OCI-M1 (cell line): ENCODE measurements around the gene TTC6.

Source experiments
- DNase-seq: peaks from one replicate; lab custom pipeline; 2025; lab: John Stamatoyannopoulos, UW

The TTC6 gene

GRCh38 chr14:37585971-37586796 is 9.2 kb upstream of the TTC6 start:
- no peak for DNase-seq

- no peak for DNase-seq
Observed at GRCh38 chr14:37586797-37587130, 8.7 kb upstream of the TTC6 start.

GRCh38 chr14:37587131-37587803 is 8.2 kb upstream of the TTC6 start:
- no peak for DNase-seq

- DNase-seq = no peak
Observed at GRCh38 chr14:37587881-37588666, 7.4 kb upstream of the TTC6 start.

GRCh38 chr14:37588667-37588955 is 6.8 kb upstream of the TTC6 start:
- DNase-seq = no peak

- DNase-seq = peak; percentile 65
Observed at GRCh38 chr14:37588956-37589714, 6.3 kb upstream of the TTC6 start.

- peak; percentile 33 for DNase-seq
Observed at GRCh38 chr14:37589715-37590427, 5.6 kb upstream of the TTC6 start.

- DNase-seq = no peak
Observed at GRCh38 chr14:37590428-37591139, 4.8 kb upstream of the TTC6 start.

GRCh38 chr14:37591311-37591940 is 4.0 kb upstream of the TTC6 start:
- DNase-seq = no peak

- DNase-seq = no peak
Observed at GRCh38 chr14:37591941-37592481, 3.4 kb upstream of the TTC6 start.

GRCh38 chr14:37592482-37593408 is 2.7 kb upstream of the TTC6 start:
- no peak for DNase-seq

GRCh38 chr14:37593511-37594237 is 1.8 kb upstream of the TTC6 start:
- DNase-seq = no peak

- DNase-seq = peak; percentile 77
Observed at GRCh38 chr14:37594238-37594970, 1.0 kb upstream of the TTC6 start.

- peak; percentile 83 for DNase-seq
Observed at GRCh38 chr14:37595809-37596621, 586 bp downstream of the TTC6 start.

GRCh38 chr14:37596790-37597472 is 1.5 kb downstream of the TTC6 start:
- no peak for DNase-seq

- no peak for DNase-seq
Observed at GRCh38 chr14:37597538-37597913, 2.1 kb downstream of the TTC6 start.
